GM21528 (cell line): ENCODE data around the gene FBXW11.

Source experiments
- ATAC-seq: cut with Tn5 transposase; IDR thresholded peaks from one replicate; pipeline ENCODE4 v1.9.1; 2021; ENCODE audit warnings: mild to moderate bottlenecking, moderate library complexity; ENCODE audit not compliant: unreplicated experiment, low FRiP score

FBXW11 gene

GRCh38 chr5:172006321-172007174 lies at the start of gene FBXW11:
FBXW11 (minus strand) TSS chr5:172006638; CDS start chr5:172006502, 136 bp downstream.
- ATAC-seq = peak; percentile 84

- ATAC-seq = no peak
Observed at GRCh38 chr5:172055996-172056395, 49.6 kb upstream of the FBXW11 start.

GRCh38 chr5:172055421-172055820 lies 49.0 kb upstream of the FBXW11 start:
- ATAC-seq = no peak

- no peak for ATAC-seq
Observed at GRCh38 chr5:172054611-172055153, 48.2 kb upstream of the FBXW11 start.

- no peak for ATAC-seq
Observed at GRCh38 chr5:172052450-172053236, 46.2 kb upstream of the FBXW11 start.

- ATAC-seq = no peak
Observed at GRCh38 chr5:172051643-172052339, 45.4 kb upstream of the FBXW11 start.

- no peak for ATAC-seq
Observed at GRCh38 chr5:172050080-172050479, 43.6 kb upstream of the FBXW11 start.

- no peak for ATAC-seq
Observed at GRCh38 chr5:172049226-172049796, 42.9 kb upstream of the FBXW11 start.

GRCh38 chr5:172048539-172049101 lies 42.2 kb upstream of the FBXW11 start:
- no peak for ATAC-seq

- ATAC-seq = no peak
Observed at GRCh38 chr5:172048170-172048422, 41.7 kb upstream of the FBXW11 start.

GRCh38 chr5:172046593-172046992 lies 40.2 kb upstream of the FBXW11 start:
- ATAC-seq = no peak

- no peak for ATAC-seq
Observed at GRCh38 chr5:172045315-172045632, 38.8 kb upstream of the FBXW11 start.

- no peak for ATAC-seq
Observed at GRCh38 chr5:172044631-172045314, 38.3 kb upstream of the FBXW11 start.

- no peak for ATAC-seq
Observed at GRCh38 chr5:172043865-172044264, 37.4 kb upstream of the FBXW11 start.

GRCh38 chr5:172042183-172042582 lies 35.7 kb upstream of the FBXW11 start:
- ATAC-seq = no peak

GRCh38 chr5:172038167-172038566 lies 31.7 kb upstream of the FBXW11 start:
- ATAC-seq = no peak

- peak; percentile 71 for ATAC-seq
Observed at GRCh38 chr5:172035049-172035448, 28.6 kb upstream of the FBXW11 start.

GRCh38 chr5:172031894-172032461 lies 25.5 kb upstream of the FBXW11 start:
- no peak for ATAC-seq

GRCh38 chr5:172029876-172030275 lies 23.4 kb upstream of the FBXW11 start:
- ATAC-seq = no peak

- no peak for ATAC-seq
Observed at GRCh38 chr5:172028167-172028566, 21.7 kb upstream of the FBXW11 start.
